Astrocyte (in vitro differentiated cells and primary cell): ENCODE data around the gene UTS2B.

Experiments used
- EZH2 ChIP-seq: IDR thresholded peaks from 2 replicates; pipeline ENCODE4 v1.6.1; 2012; ENCODE audit warnings: mild to moderate bottlenecking, low read length, inconsistent platforms; ENCODE audit not compliant: insufficient read depth
- TF ChIP-seq, protein P1 (sequence below): IDR thresholded peaks from 2 replicates; pipeline ENCODE4 v1.5.1; 2011; ENCODE audit warnings: low read depth, mild to moderate bottlenecking, inconsistent platforms, low read length, moderate library complexity; ENCODE audit not compliant: insufficient read depth

DNA sequence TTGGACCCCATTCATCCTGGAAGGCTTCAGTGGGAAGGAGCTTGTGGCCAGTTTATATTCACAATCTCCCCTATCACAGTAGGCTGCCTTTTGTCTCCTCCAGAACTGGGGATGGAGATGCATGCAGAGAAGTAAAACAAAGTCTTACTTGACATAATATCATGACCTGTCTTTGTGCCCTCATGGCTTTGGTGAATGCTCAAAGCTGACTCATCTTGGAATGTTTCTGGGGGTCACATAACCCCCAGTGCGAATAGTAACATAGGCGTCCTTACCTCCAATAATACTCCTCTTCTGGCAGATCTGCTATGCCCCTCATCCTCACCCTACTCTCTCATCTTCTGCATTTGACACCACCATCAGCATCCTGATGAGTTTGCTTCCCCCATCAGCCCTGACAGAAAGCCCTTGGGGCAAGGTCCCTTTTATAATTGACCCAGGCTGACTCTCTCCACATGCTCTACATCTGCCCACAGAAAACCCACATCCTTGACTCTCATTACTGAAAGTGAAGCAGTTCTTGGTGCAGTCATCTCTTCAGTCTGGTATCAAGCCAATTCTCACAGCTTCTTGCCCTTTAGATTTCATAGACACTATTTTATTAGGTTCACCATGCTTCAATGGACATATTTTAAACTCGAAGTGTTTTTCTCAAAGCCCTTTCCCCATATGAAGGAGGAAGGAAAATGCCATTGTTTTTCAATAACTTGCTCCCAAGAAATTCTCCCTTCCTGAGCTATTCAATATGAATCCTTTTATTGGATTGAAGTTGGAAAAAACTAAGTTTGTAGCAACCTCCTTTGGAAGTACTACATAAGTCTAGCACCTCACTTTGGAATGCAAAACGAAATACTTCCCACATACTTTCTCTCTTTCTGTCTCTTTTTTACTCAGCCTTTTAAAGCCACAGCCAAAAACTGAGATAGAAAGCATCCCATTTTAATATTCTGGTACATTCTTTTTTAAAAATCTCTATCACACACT, 94.7 kb downstream of the UTS2B start:
- TF ChIP-seq, protein P1, sequence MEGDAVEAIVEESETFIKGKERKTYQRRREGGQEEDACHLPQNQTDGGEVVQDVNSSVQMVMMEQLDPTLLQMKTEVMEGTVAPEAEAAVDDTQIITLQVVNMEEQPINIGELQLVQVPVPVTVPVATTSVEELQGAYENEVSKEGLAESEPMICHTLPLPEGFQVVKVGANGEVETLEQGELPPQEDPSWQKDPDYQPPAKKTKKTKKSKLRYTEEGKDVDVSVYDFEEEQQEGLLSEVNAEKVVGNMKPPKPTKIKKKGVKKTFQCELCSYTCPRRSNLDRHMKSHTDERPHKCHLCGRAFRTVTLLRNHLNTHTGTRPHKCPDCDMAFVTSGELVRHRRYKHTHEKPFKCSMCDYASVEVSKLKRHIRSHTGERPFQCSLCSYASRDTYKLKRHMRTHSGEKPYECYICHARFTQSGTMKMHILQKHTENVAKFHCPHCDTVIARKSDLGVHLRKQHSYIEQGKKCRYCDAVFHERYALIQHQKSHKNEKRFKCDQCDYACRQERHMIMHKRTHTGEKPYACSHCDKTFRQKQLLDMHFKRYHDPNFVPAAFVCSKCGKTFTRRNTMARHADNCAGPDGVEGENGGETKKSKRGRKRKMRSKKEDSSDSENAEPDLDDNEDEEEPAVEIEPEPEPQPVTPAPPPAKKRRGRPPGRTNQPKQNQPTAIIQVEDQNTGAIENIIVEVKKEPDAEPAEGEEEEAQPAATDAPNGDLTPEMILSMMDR, result no peak
- no peak for TF ChIP-seq EZH2
